ACC112 (cell line): ENCODE measurements around the gene GCKR.
A peak's percentile ranks its signal among the peaks of the same experiment; 100 is the strongest.

ENCODE experiments used
- H2AFZ ChIP-seq: fragments of 200-600 bp; sonication (generic); one replicate; pipeline ENCODE4 v1.6.0; 2017; ENCODE audit warnings: antibody characterized with exemption, low read length; ENCODE audit not compliant: unreplicated experiment
- H3K27ac ChIP-seq: fragments of 200-600 bp; sonication (generic); 2 replicates; pipeline ENCODE4 v1.5.1; 2014; ENCODE audit warnings: low read depth, mild to moderate bottlenecking, antibody characterized with exemption, low read length, moderate library complexity
- H3K27me3 ChIP-seq: fragments of 200-600 bp; sonication (generic); 2 replicates; pipeline ENCODE4 v1.6.1; 2014; ENCODE audit warnings: mild to moderate bottlenecking, antibody characterized with exemption, low read length, moderate library complexity, mixed read lengths; ENCODE audit not compliant: insufficient read depth
- H3K36me3 ChIP-seq: fragments of 200-600 bp; sonication (generic); 2 replicates; pipeline ENCODE4 v1.6.1; 2016; ENCODE audit warnings: mild to moderate bottlenecking, antibody characterized with exemption, low read length, moderate library complexity, mixed read lengths; ENCODE audit not compliant: insufficient read depth
- H3K4me1 ChIP-seq: fragments of 200-600 bp; sonication (generic); one replicate; pipeline ENCODE4 v1.6.1; 2016; ENCODE audit warnings: low read length, mixed read lengths; ENCODE audit not compliant: insufficient read depth, unreplicated experiment, control insufficient read depth
- H3K4me3 ChIP-seq: fragments of 200-600 bp; sonication (generic); 2 replicates; pipeline ENCODE4 v1.5.1; 2014; ENCODE audit warnings: mild to moderate bottlenecking, low read depth, low read length
- H3K79me2 ChIP-seq: fragments of 200-600 bp; sonication (generic); one replicate; pipeline ENCODE4 v1.6.0; 2016; ENCODE audit warnings: low read length; ENCODE audit not compliant: control insufficient read depth, unreplicated experiment, insufficient read depth

The GCKR gene

GRCh38 chr2:27492557-27492956 is 4.1 kb upstream of the GCKR start:
- Histone ChIP-seq H2AFZ (no peak overlapping the region), H3K27me3 (no peaks in the 10 kb centered on the region), H3K79me2 (no peaks in the 10 kb centered on the region), H3K4me3 (no peak overlapping the region), H3K27ac (no peak overlapping the region), H3K4me1 (peaks cover 19% of the 10 kb centered on the region), H3K36me3 (no peaks in the 10 kb centered on the region)

- H3K79me2 ChIP-seq: no peaks in the 10 kb centered on the region
- peaks cover 19% of the 10 kb centered on the region for H3K4me1 ChIP-seq
- H3K4me3 ChIP-seq: peak overlapping the region; percentile 91
- no peaks in the 10 kb centered on the region for H3K36me3 ChIP-seq
- peak overlapping the region; percentile 96 for H2AFZ ChIP-seq
- no peak overlapping the region for H3K27ac ChIP-seq
- H3K27me3 ChIP-seq: no peaks in the 10 kb centered on the region
Observed at GRCh38 chr2:27493948-27494283, 2.7 kb upstream of the GCKR start.

GRCh38 chr2:27494284-27494943 is 2.2 kb upstream of the GCKR start:
- Histone ChIP-seq H2AFZ (peak overlapping the region; percentile 96), H3K79me2 (no peaks in the 10 kb centered on the region), H3K4me3 (peak overlapping the region; percentile 91), H3K27me3 (no peaks in the 10 kb centered on the region), H3K4me1 (peaks cover 19% of the 10 kb centered on the region), H3K27ac (no peak overlapping the region), H3K36me3 (no peaks in the 10 kb centered on the region)

- Histone ChIP-seq H3K27me3 (no peaks in the 10 kb centered on the region), H3K27ac (no peak within 1 kb of the TSS), H3K4me3 (peak within 1 kb of the TSS; percentile 91), H2AFZ (peak within 1 kb of the TSS; percentile 96), H3K79me2 (no peaks in the 10 kb centered on the region), H3K36me3 (no peaks in the 10 kb centered on the region), H3K4me1 (peaks cover 19% of the 10 kb centered on the region)
Observed at GRCh38 chr2:27494944-27495554, 1.6 kb upstream of the GCKR start, which contains the start of gene FNDC4. Gene FNDC4 (minus strand): TSS chr2:27495200. CDS start chr2:27494679, 521 bp downstream.

GRCh38 chr2:27495840-27496356 is 741 bp upstream of the GCKR start:
- Histone ChIP-seq H3K36me3 (no peaks in the 10 kb centered on the region), H2AFZ (no peak overlapping the region), H3K4me1 (peaks cover 19% of the 10 kb centered on the region), H3K79me2 (no peaks in the 10 kb centered on the region), H3K4me3 (peak overlapping the region; percentile 91), H3K27me3 (no peaks in the 10 kb centered on the region), H3K27ac (no peak overlapping the region)

- H2AFZ ChIP-seq: no peak overlapping the region
- no peak overlapping the region for H3K27ac ChIP-seq
Observed at GRCh38 chr2:27497288-27497627, 619 bp downstream of the GCKR start.

GRCh38 chr2:27498975-27499374 is 2.3 kb downstream of the GCKR start:
- Histone ChIP-seq H3K4me1 (peaks cover 17% of the 10 kb centered on the region), H2AFZ (no peak overlapping the region), H3K27me3 (no peaks in the 10 kb centered on the region), H3K27ac (no peak overlapping the region), H3K79me2 (no peaks in the 10 kb centered on the region), H3K4me3 (no peak overlapping the region), H3K36me3 (no peaks in the 10 kb centered on the region)

More at GRCh38 chr2:27497288-27497627, 619 bp downstream of the GCKR start:
- Histone ChIP-seq H3K4me1 (peaks cover 19% of the 10 kb centered on the region), H3K4me3 (no peak overlapping the region), H3K79me2 (no peaks in the 10 kb centered on the region), H3K27me3 (no peaks in the 10 kb centered on the region), H3K36me3 (no peaks in the 10 kb centered on the region)

- Histone ChIP-seq H3K4me1 (peaks cover 10% of the 10 kb centered on the region), H3K36me3 (no peaks in the 10 kb centered on the region)
Observed at GRCh38 chr2:27501042-27501441, 4.4 kb downstream of the GCKR start.

GRCh38 chr2:27502142-27502541 is 5.5 kb downstream of the GCKR start:
- Histone ChIP-seq H3K27ac (no peak overlapping the region), H3K27me3 (no peaks in the 10 kb centered on the region), H2AFZ (no peak overlapping the region), H3K36me3 (no peaks in the 10 kb centered on the region), H3K4me1 (no peaks in the 10 kb centered on the region), H3K4me3 (no peak overlapping the region), H3K79me2 (no peaks in the 10 kb centered on the region)

More at GRCh38 chr2:27501042-27501441, 4.4 kb downstream of the GCKR start:
- no peaks in the 10 kb centered on the region for H3K79me2 ChIP-seq
- H3K27me3 ChIP-seq: no peaks in the 10 kb centered on the region
- no peak overlapping the region for H2AFZ ChIP-seq
- H3K4me3 ChIP-seq: no peak overlapping the region
- H3K27ac ChIP-seq: no peak overlapping the region

GRCh38 chr2:27506587-27506986 is 9.9 kb downstream of the GCKR start:
- Histone ChIP-seq H3K27ac (no peak overlapping the region), H3K4me1 (no peaks in the 10 kb centered on the region), H3K36me3 (no peaks in the 10 kb centered on the region), H3K4me3 (no peak overlapping the region), H3K27me3 (no peaks in the 10 kb centered on the region), H2AFZ (no peak overlapping the region), H3K79me2 (no peaks in the 10 kb centered on the region)

GRCh38 chr2:27507293-27507692 is 10.7 kb downstream of the GCKR start:
- no peaks in the 10 kb centered on the region for H3K4me1 ChIP-seq
- no peak overlapping the region for H3K27ac ChIP-seq
- H2AFZ ChIP-seq: no peak overlapping the region
- H3K4me3 ChIP-seq: no peak overlapping the region
- H3K79me2 ChIP-seq: no peaks in the 10 kb centered on the region
- no peaks in the 10 kb centered on the region for H3K36me3 ChIP-seq
- H3K27me3 ChIP-seq: no peaks in the 10 kb centered on the region
